SK-N-SH (cell line): Measurements from ENCODE around the gene CDK14. TPM values are rescaled to one million over a fixed set of nuclear protein-coding genes. Genes with fewer than 3 reads are reported as not detected.

Source experiments
- CTCF ChIA-PET: fragments of 300-600, 350-600 bp; formaldehyde crosslinking; extraction: SDS; loops from one replicate; lab custom pipeline; 2021; lab: Yijun Ruan, JAX
- POLR2A ChIA-PET: fragments of 350-600 bp; sonication (Branson Sonifier 250); formaldehyde crosslinking; extraction: SDS; loops from one replicate; lab custom pipeline; 2020; ENCODE audit warnings: antibody characterized with exemption, inconsistent platforms; lab: Yijun Ruan, JAX
- DNase-seq: peaks from one replicate; pipeline ENCODE4 v3.0.0; 2012
- H2AFZ ChIP-seq: fragments of 200-600 bp; sonication (generic); 2 replicates; pipeline ENCODE4 v1.8.1; 2016; ENCODE audit warnings: antibody characterized with exemption, mild to moderate bottlenecking, low read depth
- H3F3A ChIP-seq: fragments of 200-600 bp; sonication (generic); replicated peaks from 2 replicates; pipeline ENCODE3; 2016; ENCODE audit warnings: antibody characterized with exemption, mild to moderate bottlenecking; ENCODE audit not compliant: insufficient read depth
- H3K27ac ChIP-seq, 2 experiments: fragments of 200-500 bp in 1 of 2; fragments of 200-600 bp in 1 of 2; sonication (Bioruptor generic) in 1 of 2; sonication (generic), shearing (Covaris generic) in 1 of 2; 2 replicates each; pipeline versions ENCODE4 v1.5.1 to v1.6.1; 2014 to 2016; ENCODE audit warnings: low read depth in 2 of 2, inconsistent platforms in 1 of 2, low read length in 1 of 2, mild to moderate bottlenecking in 1 of 2, mixed read lengths in 1 of 2
- H3K27me3 ChIP-seq: fragments of 200-600 bp; sonication (generic), shearing (Covaris generic); 2 replicates; pipeline ENCODE4 v1.6.1; 2016; ENCODE audit warnings: mixed run types; ENCODE audit not compliant: insufficient read depth
- H3K36me3 ChIP-seq, 2 experiments: fragments of 200-500 bp in 1 of 2; fragments of 200-600 bp in 1 of 2; sonication (Bioruptor generic) in 1 of 2; sonication (generic) in 1 of 2; replicated peaks in 1 of 2; 2 replicates each; pipeline versions ENCODE3 to v1.5.1; 2014 to 2016; ENCODE audit warnings: low read length in 1 of 2, mild to moderate bottlenecking in 1 of 2; ENCODE audit not compliant: insufficient read depth in 2 of 2, control insufficient read depth in 1 of 2
- H3K4me1 ChIP-seq, 2 experiments: fragments of 200-500 bp in 1 of 2; fragments of 200-600 bp in 1 of 2; sonication (Bioruptor generic) in 1 of 2; sonication (generic), shearing (Covaris generic) in 1 of 2; 2 replicates each; pipeline versions ENCODE4 v1.5.1 to v1.6.1; 2014 to 2016; ENCODE audit warnings: low read depth in 1 of 2, low read length in 1 of 2, mixed run types in 1 of 2; ENCODE audit not compliant: insufficient read depth in 2 of 2, control insufficient read depth in 1 of 2
- H3K4me2 ChIP-seq: fragments of 200-600 bp; sonication (generic), shearing (Covaris generic); 2 replicates; pipeline ENCODE4 v1.6.1; 2017; ENCODE audit warnings: mixed run types
- H3K4me3 ChIP-seq, 2 experiments: fragments of 200-500 bp in 1 of 2; fragments of 200-600 bp in 1 of 2; sonication (Bioruptor generic) in 1 of 2; sonication (generic), shearing (Covaris generic) in 1 of 2; 2 replicates each; pipeline versions ENCODE4 v1.5.1 to v1.8.1; 2014 to 2016; ENCODE audit warnings: low read depth in 2 of 2, inconsistent platforms in 1 of 2, low read length in 1 of 2, mild to moderate bottlenecking in 1 of 2, mixed read lengths in 1 of 2, moderate library complexity in 1 of 2
- H3K79me2 ChIP-seq: fragments of 200-600 bp; sonication (generic); 2 replicates; pipeline ENCODE4 v1.8.1; 2017; ENCODE audit warnings: mild to moderate bottlenecking; ENCODE audit not compliant: insufficient read depth
- H3K9ac ChIP-seq: fragments of 200-600 bp; sonication (generic); 2 replicates; pipeline ENCODE4 v1.6.1; 2017; ENCODE audit warnings: mixed run types
- H3K9me2 ChIP-seq: fragments of 200-600 bp; sonication (generic); 2 replicates; pipeline ENCODE4 v1.6.1; 2017; ENCODE audit warnings: mixed run types
- H3K9me3 ChIP-seq: fragments of 200-600 bp; sonication (generic); 2 replicates; pipeline ENCODE4 v1.6.1; 2017; ENCODE audit warnings: mixed run types, mild to moderate bottlenecking, moderate library complexity
- H4K20me1 ChIP-seq: fragments of 200-600 bp; sonication (generic); 2 replicates; pipeline ENCODE4 v1.6.1; 2017; ENCODE audit warnings: mild to moderate bottlenecking, mixed run types; ENCODE audit not compliant: insufficient read depth
- CHD2 ChIP-seq: fragments of 150-350 bp; IDR thresholded peaks from 2 replicates; pipeline ENCODE4 v1.6.1; 2018; ENCODE audit warnings: low read length; ENCODE audit not compliant: partially characterized antibody
- CTCF ChIP-seq: fragments of 200-600 bp; sonication (generic); IDR thresholded peaks from 2 replicates; pipeline ENCODE4 v1.6.1; 2017; ENCODE audit warnings: antibody characterized with exemption, mild to moderate bottlenecking, moderate library complexity
- EZH2phosphoT487 ChIP-seq: fragments of 200-600 bp; sonication (generic); IDR thresholded peaks from 2 replicates; pipeline ENCODE4 v1.6.1; 2017; ENCODE audit warnings: low read depth, mixed run types, mild to moderate bottlenecking, antibody characterized with exemption, moderate library complexity, borderline replicate concordance
- FOSL2 ChIP-seq: IDR thresholded peaks from 2 replicates; pipeline ENCODE4 v1.4.0; 2012; ENCODE audit warnings: low read depth, mild to moderate bottlenecking, moderate library complexity, borderline replicate concordance
- FOXM1 ChIP-seq: IDR thresholded peaks from 2 replicates; pipeline ENCODE4 v1.4.0; 2012; ENCODE audit warnings: low read depth, mild to moderate bottlenecking
- IRF3 ChIP-seq: fragments of 150-350 bp; IDR thresholded peaks from 2 replicates; pipeline ENCODE4 v1.6.1; 2016; ENCODE audit warnings: mild to moderate bottlenecking, low read depth, low read length
- MXI1 ChIP-seq: IDR thresholded peaks from 2 replicates; pipeline ENCODE4 v1.6.1; 2012; ENCODE audit warnings: mild to moderate bottlenecking, low read depth, low read length, improper control_type of control experiment
- PBX3 ChIP-seq: IDR thresholded peaks from 2 replicates; pipeline ENCODE4; 2012
- RAD21 ChIP-seq: IDR thresholded peaks from 2 replicates; pipeline ENCODE4 v1.6.1; 2012; ENCODE audit warnings: mild to moderate bottlenecking, low read length
- RCOR1 ChIP-seq: fragments of 150-350 bp; IDR thresholded peaks from 2 replicates; pipeline ENCODE4 v1.6.1; 2017; ENCODE audit warnings: antibody characterized with exemption, low read length
- REST ChIP-seq: IDR thresholded peaks from 2 replicates; pipeline ENCODE4 v1.6.1; 2012; ENCODE audit warnings: mild to moderate bottlenecking, low read depth, low read length, moderate library complexity
- RFX5 ChIP-seq: IDR thresholded peaks from 2 replicates; pipeline ENCODE4 v1.6.1; 2012; ENCODE audit warnings: mild to moderate bottlenecking, improper control_type of control experiment, low read length
- USF1 ChIP-seq: IDR thresholded peaks from 2 replicates; pipeline ENCODE4 v1.4.0; 2012; ENCODE audit warnings: low read depth, borderline replicate concordance
- USF2 ChIP-seq: fragments of 150-350 bp; IDR thresholded peaks from 2 replicates; pipeline ENCODE4 v1.6.1; 2017; ENCODE audit warnings: antibody characterized with exemption, low read length, low read depth, borderline replicate concordance
- WGBS: methylation state at CpG from one replicate; pipeline ENCODE4 v1.1.6; 2017; ENCODE audit warnings: low lambda C conversion rate; 5-methylcytosine and 5-hydroxymethylcytosine counted together
- polyA plus RNA-seq, 3 experiments: library from polyadenylated mRNA; depleted of rRNA; stranded (reverse); fragments of >200 nt; gene quantifications; 2 replicates each; pipeline ENCODE4 v1.2.3, GENCODE V29; 2012

The CDK14 gene
- polyA plus RNA-seq, 1 of the 3 experiments (the other 2 are of a cell fraction) = 13.9 TPM

GRCh38 chr7:90933041-90933440 lies 336.9 kb downstream of the CDK14 start:
- peaks cover 2% of the 10 kb centered on the region; the same call in 1 of the 2 replicates for H3K9me3 ChIP-seq
- peaks cover 0 to 21% of the 10 kb centered on the region in 2 experiments for H3K36me3 ChIP-seq
- TF ChIP-seq CHD2 = no peak
- TF ChIP-seq MXI1 = no peak
- no peak for TF ChIP-seq RFX5
- no peak for TF ChIP-seq USF1
- no peak for TF ChIP-seq RAD21
- TF ChIP-seq IRF3 = no peak
- no peak for TF ChIP-seq CTCF
- no peak for TF ChIP-seq FOXM1
- TF ChIP-seq USF2 = no peak
- TF ChIP-seq RCOR1 = no peak
- TF ChIP-seq FOSL2 = no peak
- TF ChIP-seq REST = no peak
- TF ChIP-seq PBX3 = no peak
- TF ChIP-seq EZH2phosphoT487 = no peak
- no peak overlapping the region for H3K4me3 ChIP-seq
- H3F3A ChIP-seq = peaks cover 6% of the 10 kb centered on the region
- H3K4me1 ChIP-seq = peaks cover 0 to 5% of the 10 kb centered on the region in 2 experiments; a peak in 2 of 4 replicates
- H3K9me2 ChIP-seq = no peaks in the 10 kb centered on the region
- H3K9ac ChIP-seq = no peak overlapping the region
- no peak overlapping the region for H2AFZ ChIP-seq
- no peaks in the 10 kb centered on the region for H3K27me3 ChIP-seq
- ChIA-PET CTCF (interaction anchor here (0.9 kb wide), 1 partner anchor 10 kb away, joined by 4 read pairs; no protein-coding TSS in a partner anchor), POLR2A (no interaction called here)
- no peaks in the 10 kb centered on the region for H3K79me2 ChIP-seq
- no peak for DNase-seq
- 91% methylated on average over 3 of the region's 3 CpGs for WGBS
- H3K4me2 ChIP-seq = no peak overlapping the region
- no peaks in the 10 kb centered on the region for H4K20me1 ChIP-seq
- H3K27ac ChIP-seq = no peak overlapping the region
